GM19238 (cell line): ENCODE results near the gene DAAM2.

Experiments
- DNase-seq: peaks from one replicate; pipeline ENCODE4 v3.0.0; 2011; ENCODE audit warnings: low spot score; ENCODE audit not compliant: insufficient read length

Gene DAAM2

DNA sequence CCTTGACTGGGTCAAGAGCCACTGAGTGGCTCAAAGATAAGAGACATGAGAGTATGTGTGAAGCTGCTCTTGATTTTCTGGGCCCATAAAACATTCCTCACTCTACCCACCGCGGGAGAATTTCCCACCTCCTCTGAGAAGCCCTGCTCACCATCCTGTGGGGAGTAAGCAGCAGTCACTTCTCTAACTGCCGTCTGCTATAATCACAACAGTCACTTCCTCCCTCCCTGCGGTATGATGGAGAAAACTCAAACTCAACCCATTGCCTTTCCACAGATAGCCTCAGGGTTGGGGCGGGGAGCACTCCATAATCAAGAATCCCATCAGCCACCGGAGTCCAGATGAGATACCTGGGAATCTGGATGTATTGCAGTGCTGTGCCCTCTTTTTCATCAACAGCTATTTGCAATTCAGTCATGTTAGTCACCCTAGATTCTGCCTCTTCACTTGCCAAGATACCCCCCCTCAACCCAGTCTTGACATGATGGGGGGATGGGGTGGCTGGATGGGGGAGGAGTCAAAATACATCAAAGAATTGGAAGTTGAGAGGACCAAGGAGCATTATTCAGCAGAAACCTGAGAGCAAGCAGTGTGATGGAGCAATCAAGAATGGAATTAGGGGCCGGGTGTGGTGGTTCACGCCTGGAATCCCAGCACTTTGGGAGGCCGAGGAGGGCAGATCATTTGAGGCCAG, 137.0 kb downstream of the DAAM2 start:
- DNase-seq: no peak

DNA sequence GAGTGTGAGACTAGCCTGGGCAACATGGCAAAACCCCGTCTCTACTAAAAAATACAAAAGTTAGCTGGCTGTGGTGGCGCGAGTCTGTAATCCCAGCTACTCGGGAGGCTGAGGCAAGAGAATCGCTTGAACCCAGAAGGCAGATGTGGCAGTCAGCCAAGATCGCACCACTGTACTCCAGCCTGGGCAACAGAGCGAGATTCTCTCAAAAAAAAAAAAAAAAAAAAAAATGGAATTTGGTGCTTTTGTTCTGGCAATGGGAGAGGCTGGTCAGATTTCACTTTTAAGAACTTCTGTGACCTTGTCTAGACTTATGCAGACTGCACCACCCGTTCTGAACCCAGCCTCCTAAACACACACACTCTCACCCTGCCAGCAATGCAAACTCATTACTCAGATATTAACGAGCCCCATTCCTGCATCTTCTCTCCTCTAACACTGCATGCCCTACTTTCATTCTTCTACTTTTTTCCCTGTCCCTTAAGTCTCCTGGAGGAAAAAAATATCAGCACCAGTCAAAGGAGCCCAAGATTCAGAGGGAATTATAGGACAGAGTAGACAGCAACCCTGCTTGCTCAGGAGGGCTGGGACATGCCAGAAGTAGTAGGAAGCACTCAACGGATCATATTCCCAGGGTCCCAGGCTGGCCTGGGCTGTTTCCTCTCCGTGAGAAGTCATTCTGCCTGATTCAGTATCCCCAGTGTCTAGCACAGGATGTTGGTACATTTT, 137.7 kb downstream of the DAAM2 start:
- DNase-seq: no peak

DNA sequence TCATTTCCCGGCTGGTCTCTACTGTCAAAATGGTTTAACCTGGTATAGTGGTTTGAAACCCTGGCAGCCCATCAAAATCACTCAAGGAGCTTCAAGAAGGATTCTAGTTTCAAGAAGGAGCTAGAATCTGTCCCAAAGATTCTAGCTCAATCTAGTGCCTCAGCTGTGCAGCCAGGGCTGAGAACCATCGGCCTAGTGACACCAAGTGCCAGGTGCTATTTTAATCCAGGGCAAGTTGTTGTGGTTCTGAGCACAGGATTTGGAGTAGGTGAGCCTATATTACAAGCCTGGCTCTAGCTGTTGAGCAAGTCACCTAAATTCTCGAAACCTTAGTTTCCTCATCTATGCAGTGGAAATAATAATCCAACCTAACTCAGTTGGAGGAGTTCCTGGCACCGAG, 138.4 kb downstream of the DAAM2 start:
- no peak for DNase-seq

DNA sequence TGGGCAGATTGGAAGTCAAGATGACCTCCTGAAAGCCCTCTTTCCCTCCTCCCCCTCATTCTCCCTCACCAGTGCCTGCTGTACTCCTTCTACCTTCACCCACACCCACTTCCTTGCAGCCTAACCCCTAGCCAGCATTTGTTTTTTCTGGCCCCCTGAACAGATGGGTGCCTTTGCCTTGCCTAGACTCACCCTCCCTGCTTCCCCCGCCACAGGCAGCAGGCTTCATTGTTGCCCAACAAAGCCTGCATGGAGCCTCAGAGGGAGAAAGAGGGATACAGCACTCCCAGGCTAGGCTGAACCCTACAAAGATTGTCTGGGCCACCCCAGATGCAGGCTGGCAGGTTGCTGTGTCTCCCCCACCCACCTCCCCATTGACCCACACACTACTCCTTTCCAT, 139.4 kb downstream of the DAAM2 start:
- no peak for DNase-seq

DNA sequence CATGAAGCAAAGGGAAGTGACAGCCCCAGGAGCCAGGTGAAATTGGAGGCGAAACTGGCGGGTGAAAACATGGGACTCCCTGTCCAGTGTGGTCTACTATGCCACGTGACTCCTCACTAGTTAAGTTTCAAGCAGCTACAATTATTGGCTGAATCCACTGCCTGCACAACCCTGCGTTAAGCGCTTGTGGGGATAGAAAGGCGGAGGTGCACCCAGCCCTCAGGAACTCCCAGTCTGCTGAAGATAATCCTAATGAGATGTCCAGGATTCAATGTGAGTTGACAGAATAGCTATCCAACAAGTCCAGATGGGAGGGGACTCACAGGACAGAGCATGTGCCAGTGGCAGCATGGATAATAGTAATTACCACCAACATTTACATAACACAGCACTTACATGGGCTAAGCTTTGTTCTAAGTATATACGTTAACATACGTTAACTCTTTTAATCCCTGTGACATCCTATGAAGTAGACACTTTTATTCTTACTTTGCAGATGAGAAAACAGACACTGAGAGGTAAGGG, 140.3 kb downstream of the DAAM2 start:
- DNase-seq: no peak

DNA sequence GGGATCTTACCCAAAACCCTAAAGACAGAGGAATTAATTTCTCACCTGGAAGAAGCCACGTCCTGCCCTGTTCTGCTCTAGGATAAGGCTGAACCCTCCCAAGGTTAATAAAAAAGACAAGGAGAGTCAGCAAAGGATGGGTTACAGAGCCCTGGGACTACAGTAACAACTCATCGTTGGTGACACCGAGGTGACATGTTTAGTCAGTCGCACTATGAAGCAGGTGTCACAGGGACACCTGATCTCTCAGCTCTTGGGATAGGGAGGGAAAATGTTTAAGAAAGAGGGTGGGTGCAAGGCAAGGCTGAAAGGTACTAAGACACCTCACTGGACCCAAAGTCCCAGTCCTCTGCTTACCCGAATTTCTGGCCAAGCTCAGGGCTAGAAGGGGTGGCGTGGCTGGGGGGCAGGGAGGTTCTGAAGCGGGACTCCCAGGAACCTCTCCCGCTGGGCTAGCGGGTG, 141.5 kb downstream of the DAAM2 start:
- no peak for DNase-seq

DNA sequence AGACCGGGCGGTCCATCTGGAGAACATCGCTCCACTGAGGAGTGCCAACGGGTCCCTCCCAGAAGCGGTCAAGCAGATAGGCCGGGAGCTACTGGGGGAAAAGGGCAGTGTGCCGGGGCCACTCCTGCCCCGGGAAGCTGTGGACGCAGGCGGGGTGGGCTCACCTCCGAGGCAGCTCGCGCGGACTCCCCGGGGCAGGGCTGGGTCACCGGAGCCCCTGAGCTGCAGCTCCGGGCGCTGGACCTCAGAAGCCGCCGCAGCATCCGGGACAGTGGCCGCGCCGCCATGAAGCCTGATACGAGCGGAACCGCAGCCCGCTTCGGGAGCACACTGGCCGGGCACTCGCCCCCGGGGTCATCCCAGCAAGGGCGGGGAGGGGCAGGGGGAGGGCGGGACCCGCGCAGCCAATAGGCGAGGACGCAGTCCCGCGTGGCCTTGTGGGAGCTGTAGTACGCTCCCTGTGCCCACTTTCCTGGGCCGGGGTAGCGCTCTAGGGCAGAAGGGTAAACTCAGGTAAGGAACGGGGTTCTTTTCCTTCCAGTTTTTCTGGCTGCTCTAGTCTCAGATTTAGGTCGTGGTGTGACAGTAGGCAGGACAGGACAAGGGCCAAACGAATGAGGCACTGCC, 142.1 kb downstream of the DAAM2 start, which contains the start of gene MOCS1:
Gene MOCS1 (minus strand): TSS at position 332 of the 627 bp plus-strand sequence. CDS start 45 bp downstream, at position 287.
- no peak for DNase-seq

DNA sequence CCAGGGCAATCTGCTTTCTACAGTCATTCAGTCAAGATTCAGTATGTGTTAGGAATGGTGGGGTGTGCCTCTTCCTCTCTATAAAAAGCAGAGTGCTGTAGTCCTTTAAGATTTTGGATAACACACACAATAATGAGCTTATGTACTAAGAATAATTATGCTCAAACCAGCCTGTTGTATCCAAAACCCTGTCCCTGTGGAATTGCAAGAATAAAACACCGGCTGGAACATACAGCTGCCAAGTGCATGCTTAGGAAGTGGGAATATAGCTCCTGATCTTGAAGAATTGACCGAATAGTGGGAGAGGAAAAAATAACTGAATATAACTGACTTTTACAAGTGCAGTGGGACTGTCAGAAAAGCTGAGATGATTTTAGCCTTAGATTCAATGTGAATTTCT, 143.1 kb downstream of the DAAM2 start:
- no peak for DNase-seq

DNA sequence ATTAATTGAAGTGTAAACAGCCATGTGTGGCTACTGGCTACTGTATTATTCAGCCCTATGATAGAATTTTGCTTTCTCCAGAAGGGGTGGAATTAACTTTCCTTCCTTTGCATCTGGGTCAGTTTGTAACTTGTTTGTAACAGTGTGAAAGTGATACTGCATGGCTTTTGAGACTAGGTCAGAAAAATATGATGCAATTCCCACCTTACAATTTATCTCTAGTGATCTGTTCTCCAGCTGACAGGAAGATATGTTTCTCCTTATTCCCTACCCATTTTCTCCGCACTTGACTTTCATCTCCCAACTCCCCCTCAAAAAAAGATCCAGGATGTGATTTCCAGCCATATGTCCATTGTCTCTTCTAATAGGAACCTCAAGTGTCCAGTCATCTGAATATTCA, 144.7 kb downstream of the DAAM2 start:
- no peak for DNase-seq

DNA sequence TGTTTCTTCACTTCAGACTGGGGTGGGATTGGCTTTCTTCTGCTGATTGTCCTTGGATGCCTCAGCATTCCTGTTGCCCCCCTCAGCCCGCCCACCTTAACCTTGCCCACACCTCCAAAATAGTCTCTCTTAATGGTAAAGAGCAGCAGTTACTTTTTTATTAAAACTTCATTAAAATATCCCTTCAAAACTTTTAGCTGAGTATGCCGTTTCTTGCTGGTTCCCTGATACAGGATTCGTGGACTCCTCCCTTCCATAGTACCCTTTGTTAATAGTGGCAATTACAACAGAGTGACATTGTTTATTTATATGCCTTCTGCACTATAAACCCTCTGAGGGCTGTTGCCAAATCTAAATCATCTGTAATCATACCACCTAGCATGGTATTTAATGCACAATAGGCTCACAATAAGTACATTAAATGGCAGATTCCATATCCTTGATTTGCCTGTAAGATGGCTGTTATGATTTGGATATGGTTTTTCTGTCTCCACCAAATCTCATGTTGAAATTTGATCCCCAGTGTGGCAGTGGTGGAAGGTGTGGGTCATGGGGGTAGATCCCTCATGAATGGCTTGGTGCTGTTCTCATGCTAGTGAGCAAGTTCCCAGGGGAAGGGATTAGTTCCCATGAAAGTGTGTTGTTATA, 145.6 kb downstream of the DAAM2 start:
- DNase-seq: no peak

DNA sequence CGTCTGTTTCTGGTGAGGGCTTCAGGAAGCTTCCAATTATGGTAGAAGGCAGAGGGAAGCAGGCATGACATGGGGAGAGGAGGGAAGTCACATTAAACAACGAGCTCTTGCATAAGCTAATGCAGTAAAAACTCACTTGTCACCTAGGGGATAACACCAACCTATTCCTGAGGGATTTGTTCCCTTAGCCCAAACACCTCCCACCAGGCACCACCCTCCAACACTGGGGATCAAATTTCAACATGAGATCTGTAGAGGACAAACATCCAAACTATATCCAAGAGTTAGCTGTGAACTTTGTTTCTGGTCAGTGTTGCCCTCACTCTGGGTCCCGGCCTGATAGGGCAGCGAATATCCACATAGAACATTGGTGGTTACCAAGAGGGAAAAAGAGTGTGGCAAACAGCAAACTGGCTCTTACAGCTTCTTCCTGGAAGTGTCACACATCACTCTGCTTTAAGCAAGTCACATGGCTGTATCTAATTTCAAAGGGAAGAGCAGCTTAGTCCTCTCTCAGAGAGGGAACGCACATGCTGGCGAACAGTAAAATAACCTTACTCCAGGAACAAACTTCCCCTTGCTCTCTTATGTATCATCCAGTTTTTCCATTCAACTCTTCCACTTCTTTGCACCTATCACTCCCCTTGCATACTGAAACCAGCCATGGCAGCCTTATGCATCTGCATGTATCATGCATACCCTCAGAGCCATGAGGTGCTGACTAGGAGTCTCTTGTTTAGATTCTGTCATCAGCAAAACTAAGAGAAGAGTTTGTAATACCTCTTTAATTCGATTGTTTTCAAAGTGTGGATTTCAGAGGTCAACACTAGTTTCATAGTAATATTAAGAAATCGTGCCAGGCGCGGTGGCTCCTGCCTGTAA, 146.8 kb downstream of the DAAM2 start:
- DNase-seq: no peak

DNA sequence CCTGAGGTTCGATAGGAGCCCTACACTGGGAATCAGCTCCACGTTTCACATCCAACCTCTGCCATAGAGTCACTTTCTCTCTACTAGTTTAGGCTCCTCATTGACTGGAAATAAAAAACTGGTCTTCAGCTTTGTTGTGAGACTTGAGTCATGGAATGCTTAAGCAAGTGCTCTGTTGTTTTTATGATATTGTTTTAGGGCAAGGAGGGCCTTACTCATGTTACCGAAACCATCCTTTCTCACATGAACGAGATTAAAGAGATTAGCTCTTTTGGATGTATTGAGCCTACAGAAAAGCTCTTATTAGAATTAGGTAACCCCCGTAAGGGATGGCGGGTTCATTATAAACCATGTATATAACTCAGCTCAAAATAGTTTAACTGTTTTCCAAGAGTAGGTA, 149.0 kb downstream of the DAAM2 start:
- DNase-seq: no peak

DNA sequence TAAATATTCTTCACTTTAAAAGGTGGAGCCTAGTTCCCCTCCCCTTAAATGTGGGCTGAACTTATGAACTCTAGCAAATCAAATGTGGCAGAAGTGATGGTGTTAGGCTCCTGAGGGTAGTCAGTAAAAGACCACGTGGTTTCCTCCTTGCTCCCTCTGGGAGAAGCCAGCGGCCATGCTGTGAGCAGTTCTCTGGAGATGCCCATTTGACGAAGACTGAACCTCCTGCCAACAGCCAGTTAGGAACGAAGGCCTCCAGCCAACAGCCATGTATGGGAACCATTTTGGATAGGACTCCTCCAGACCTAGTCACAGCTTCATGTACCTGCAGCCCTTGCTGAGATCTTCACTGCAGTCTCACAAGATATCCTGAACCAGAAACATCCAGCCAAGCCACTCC, 149.6 kb downstream of the DAAM2 start:
- DNase-seq: no peak

DNA sequence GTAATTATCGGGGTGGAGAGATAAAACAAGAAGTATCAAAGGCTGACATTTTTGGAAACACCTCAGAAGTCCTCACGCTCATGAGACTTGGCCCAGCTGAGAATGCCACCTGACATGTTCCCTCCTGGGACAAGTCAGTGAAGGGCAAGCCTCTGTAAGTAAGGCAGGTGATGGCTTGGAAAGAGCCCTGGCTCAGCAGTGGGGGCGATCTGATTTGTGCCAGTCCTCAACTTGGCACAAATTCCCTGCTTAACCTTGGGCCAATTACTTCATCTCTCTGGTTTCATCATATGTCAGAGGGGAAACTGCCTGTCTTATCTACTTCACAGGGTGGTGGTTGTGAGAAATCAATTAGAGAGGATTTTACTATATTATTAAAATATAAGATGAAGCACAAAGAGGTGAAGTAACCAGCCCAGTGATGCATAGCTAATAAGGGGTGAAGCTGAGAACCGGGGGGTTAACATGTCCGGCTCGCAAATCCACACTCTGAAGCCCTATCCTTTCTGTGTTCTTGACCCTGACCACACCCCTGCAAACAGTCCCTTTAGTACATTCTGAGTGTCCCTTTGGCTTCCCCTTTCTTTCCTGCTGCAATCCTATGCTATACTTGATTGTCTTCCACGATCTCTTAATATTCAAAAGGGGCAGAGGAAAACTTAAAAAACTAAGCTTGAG, 150.9 kb downstream of the DAAM2 start:
- DNase-seq: no peak

DNA sequence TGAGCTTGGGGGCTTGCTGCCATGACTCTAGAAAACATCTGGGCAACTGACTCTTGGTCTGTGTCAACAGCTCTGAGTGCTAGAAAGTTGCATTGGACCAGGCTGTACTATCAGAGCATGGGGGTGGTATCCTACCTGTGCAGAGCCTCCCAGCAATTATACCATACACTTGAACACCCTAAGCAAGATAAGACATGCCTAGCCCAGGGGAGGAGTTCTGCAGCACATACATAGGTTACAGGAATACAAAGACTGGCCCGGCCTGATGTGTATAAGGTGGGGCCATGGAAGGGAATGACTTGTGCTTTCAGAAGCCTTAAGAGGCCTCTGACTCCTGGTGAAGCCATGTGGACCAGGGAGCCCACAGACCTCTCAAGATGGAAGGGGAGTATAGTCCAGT, 153.4 kb downstream of the DAAM2 start:
- DNase-seq: no peak

DNA sequence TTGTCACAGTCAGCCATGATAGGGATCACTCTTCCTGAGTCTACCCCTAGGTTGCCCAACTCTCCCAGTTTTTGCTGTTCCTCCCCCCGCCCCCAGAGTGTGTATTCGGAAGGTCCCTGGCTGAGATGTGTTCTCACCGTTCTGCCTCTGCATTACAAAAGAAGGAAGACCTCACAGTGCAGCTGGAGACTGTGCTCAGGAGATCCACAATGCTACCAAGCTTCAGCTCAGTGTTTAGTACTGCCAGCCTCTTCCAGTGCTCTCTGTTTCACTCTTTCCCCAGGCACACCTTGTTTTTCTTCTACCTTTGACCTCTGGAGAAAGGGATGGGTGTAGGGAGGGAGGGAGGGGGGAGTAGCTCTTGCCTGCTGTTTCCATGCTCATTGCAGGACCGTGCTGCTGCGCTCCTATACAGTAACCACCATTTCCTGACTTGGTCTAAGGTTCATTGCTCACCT, 155.5 kb downstream of the DAAM2 start:
- no peak for DNase-seq

DNA sequence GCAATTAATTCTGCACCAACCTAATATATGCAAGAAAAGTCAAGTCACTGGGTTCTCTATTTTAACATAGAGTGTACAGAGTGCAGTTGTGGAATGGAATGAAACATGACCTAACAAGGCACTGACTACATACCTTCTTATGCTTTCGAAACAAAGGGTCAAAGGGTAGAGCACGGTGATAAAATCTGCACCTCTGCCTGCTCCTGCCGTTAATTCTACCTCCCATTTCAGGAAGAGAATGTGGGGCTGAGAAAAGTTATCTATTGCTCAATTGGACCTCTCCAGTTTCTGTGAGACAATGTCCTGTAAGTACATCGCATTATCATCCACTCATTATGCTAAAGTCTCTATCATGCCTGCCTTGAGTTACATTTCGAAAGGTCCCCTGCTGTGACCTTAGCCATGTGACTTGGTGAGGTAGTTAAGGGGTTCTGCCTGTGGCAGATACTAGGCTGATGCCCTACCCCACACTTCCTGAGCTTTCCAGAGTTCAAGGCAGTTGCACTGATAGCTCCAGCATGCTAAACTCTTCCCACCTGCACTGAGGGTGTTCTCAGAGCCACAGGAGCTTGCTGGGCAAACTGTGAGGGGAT, 156.1 kb downstream of the DAAM2 start:
- DNase-seq: no peak

DNA sequence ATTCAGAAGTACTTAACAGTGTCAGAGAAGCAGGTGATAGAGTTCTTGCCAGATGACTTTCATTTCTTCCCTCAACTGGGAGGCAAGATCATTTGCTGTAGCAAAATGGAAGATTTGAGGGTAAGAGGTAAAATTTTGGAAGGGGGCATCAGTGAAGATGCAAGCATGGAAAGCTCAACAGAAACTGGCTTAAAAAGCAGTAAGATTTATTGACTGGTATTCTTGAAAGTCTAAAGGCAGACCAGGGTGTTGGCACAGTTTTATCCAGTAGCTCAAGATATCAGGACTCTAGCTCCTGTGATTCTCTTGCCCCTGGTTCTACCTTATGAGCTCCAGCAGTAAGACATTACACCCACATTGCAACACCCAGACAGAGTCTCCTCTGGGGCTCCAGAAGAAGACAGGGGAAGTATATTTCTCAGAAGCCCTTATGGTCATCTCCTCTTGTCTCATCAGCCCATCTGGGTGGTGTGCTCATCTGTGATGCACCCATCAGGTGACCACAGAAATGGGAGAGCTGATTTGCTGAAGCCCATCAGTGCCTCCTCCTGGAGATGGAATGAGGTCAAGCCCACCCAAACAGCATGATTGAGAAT, 158.0 kb downstream of the DAAM2 start:
- DNase-seq: no peak

DNA sequence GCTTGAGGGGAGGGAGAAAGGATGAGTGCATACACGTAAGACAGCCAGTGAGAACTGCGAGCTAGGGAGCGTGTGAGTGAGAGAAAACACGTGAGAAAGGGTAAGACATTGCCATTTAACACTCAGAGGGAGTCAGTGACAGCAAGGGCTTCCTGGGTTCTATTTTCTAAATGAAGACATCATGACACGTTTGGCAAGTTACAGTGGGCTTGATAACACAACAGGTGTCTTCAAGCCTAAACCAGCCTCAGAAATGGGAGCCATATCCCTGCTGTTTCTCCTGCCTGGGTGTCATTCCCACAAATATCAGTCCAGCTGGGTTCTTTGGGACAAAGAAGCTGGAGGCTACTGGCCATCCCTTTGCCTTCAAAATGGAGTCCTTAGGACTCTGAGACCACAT, 159.0 kb downstream of the DAAM2 start:
- no peak for DNase-seq
